Cardiac septum (tissue), 1 donor: Measurements from ENCODE around the gene PRRT1B. TPM values are rescaled to one million over a fixed set of nuclear protein-coding genes. Genes with fewer than 3 reads are reported as not detected.

Experiments used
- DNase-seq: peaks from one replicate; pipeline ENCODE4 v3.0.0-alpha.2; 2020; ENCODE audit warnings: low spot score
- intact Hi-C: fragments of 100-400 bp; cut with DNase I; formaldehyde crosslinking; loops from one replicate; pipeline ENCODE4 v1.14.0; 2022
- total RNA-seq: library from RNA; stranded (reverse); fragmentation: NEBNext Ultra II Directional; extraction: Animal tissue kit (Norgen Biotek cat#: 25700); gene quantifications from one replicate; pipeline ENCODE4 v1.2.1, GENCODE V29; 2021
- donor health status: DM: no; HTN: no; CAD: no.

PRRT1B gene
- total RNA-seq, 1 donor from 2014 or later = not detected

- DNase-seq = peak; percentile 91
- intact Hi-C loops = loop anchor here (1.0 kb wide), 1 partner anchor 149 kb away; the partner anchor contains the start of gene RAPGEF1
Observed at GRCh38 chr9:131590907-131591844, 45.9 kb downstream of the PRRT1B start.

GRCh38 chr9:131591845-131592208 is 46.5 kb downstream of the PRRT1B start:
- DNase-seq = no peak
- intact Hi-C loops = loop anchor here (1.0 kb wide), 1 partner anchor 148 kb away; the partner anchor contains the start of gene RAPGEF1

- no peak for DNase-seq
- intact Hi-C loops = no loop called here
Observed at GRCh38 chr9:131593091-131593820, 47.9 kb downstream of the PRRT1B start.

GRCh38 chr9:131593936-131594665 is 48.8 kb downstream of the PRRT1B start:
- no peak for DNase-seq
- intact Hi-C loops = no loop called here

- intact Hi-C loops = no loop called here
- no peak for DNase-seq
Observed at GRCh38 chr9:131594906-131595665, 49.8 kb downstream of the PRRT1B start.

- intact Hi-C loops = no loop called here
- DNase-seq = no peak
Observed at GRCh38 chr9:131595696-131596429, 50.5 kb downstream of the PRRT1B start.

- DNase-seq = no peak
- intact Hi-C loops = no loop called here
Observed at GRCh38 chr9:131596430-131596743, 51.1 kb downstream of the PRRT1B start.

DNA sequence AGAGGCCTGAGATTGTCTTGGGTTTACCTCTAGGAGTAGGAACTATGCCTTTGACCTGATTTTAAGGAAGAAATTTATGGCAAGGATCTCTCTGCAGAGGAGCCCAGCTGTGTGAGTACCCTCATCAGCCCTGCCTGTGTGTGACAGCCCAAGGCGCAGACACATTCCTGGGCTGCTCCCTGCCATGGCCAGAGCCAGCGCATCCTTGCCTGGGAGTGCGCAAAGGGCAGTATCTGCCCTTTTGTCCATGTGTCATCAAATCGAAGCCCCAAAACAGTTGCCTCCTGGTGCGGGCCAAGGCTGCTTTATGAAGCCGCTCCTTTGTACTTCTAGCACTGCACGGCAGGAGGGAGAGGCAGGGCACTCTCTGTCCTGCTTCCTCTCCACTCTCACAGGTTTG is 51.9 kb downstream of the PRRT1B start:
- DNase-seq = no peak
- intact Hi-C loops = no loop called here

DNA sequence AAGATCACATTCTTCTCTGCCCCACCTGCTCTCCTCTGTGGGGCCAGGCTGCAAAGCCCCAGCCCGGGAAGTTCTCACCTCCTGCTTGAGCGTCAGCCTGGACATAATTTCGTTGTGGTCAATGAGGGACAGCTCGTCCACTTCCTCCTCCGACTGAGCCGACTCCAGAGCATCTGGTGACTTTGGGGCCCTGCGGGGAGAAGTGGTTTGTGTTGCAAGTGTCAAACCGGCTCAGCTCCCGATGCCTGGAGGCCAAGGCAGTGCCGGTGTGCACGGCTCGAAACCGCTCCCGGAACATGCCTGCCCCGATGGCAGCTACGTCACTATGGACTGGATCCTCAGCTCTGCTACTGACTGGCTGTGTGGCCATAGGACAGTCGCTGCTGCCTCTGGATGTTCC is 52.8 kb downstream of the PRRT1B start:
- intact Hi-C loops = no loop called here
- DNase-seq = peak; percentile 92

- intact Hi-C loops = no loop called here
- DNase-seq = no peak
Observed at GRCh38 chr9:131601683-131602181, 56.4 kb downstream of the PRRT1B start.

- intact Hi-C loops = no loop called here
- no peak for DNase-seq
Observed at GRCh38 chr9:131603199-131603598, 57.9 kb downstream of the PRRT1B start.

DNA sequence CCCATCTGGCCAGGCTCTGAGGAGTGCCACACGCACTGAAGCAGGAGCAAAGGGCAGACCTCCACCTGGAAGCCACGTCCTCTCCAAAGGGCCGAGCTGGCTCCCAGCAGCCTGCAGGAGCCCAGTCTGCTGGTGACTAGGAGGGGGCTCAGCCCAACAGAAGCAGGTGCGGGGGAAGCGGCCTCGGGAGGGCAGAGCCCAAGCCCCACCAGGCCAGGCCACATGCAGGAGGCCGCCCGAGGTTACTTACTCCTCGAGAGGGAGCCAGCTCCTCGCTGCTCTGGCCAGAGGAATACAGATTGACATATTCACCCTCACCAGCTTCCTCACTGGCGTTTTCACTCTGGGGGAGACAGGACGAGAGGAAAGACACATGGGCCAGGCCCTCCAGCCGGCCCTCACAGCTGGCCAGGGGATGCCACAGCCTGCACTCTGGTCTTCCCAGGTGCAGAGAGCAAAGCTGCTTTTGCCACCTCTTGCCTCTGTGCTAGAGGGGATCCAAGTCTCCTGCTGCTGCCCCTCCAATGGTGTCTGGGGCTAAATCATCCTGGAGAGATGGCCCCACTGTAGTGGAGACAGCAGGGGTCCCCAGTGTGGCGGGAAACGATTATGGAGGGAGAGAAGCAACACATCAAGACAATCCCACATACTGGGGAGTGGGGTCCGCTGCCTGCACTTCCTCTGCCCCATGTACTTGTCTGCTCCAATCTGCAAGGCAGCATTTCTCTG is 58.6 kb downstream of the PRRT1B start:
- no peak for DNase-seq
- intact Hi-C loops = no loop called here

- intact Hi-C loops = loop anchor here (5.0 kb wide), 1 partner anchor 71 kb away; no protein-coding TSS in a partner anchor
- no peak for DNase-seq
Observed at GRCh38 chr9:131605770-131606590, 60.7 kb downstream of the PRRT1B start.

GRCh38 chr9:131606896-131607567 is 61.7 kb downstream of the PRRT1B start:
- DNase-seq = no peak
- intact Hi-C loops = loop anchor here (5.0 kb wide), 1 partner anchor 70 kb away; no protein-coding TSS in a partner anchor

GRCh38 chr9:131607591-131607990 is 62.3 kb downstream of the PRRT1B start:
- DNase-seq = no peak
- intact Hi-C loops = loop anchor here (5.0 kb wide), 1 partner anchor 70 kb away; no protein-coding TSS in a partner anchor

- no peak for DNase-seq
- intact Hi-C loops = loop anchor here (5.0 kb wide), 1 partner anchor 69 kb away; no protein-coding TSS in a partner anchor
Observed at GRCh38 chr9:131608493-131609037, 63.2 kb downstream of the PRRT1B start.
